Caco-2 (cell line): ENCODE measurements around the gene JPH2. TPM values are rescaled to one million over a fixed set of nuclear protein-coding genes. Genes with fewer than 3 reads are reported as not detected.

Source experiments
- BruUV-seq: library from RNA; stranded (reverse); fragments of 400-500 nt; replicated peaks from 2 replicates; lab custom pipeline; 2021; lab: Mats Ljungman, UMichigan
- CTCF ChIA-PET: fragments of 300-600 bp; sonication (Branson Sonifier 250); formaldehyde crosslinking; loops from one replicate; lab custom pipeline; 2022; ENCODE audit warnings: antibody characterized with exemption; lab: Charles Lee
- POLR2A ChIA-PET: fragments of 300-600 bp; sonication (Branson Sonifier 250); formaldehyde crosslinking; loops from one replicate; lab custom pipeline; 2022; ENCODE audit warnings: antibody characterized with exemption; lab: Charles Lee
- DNase-seq, 2 experiments: peaks; one replicate each; pipeline versions ENCODE4 v3.0.0 to v3.0.0-alpha.2; 2020 to 2022
- H3K27me3 ChIP-seq: replicated peaks from 2 replicates; pipeline ENCODE4 v1.6.0; 2011; ENCODE audit warnings: low read length; ENCODE audit not compliant: control insufficient read depth, insufficient read depth
- H3K36me3 ChIP-seq: 2 replicates; pipeline ENCODE4 v1.5.1; 2011; ENCODE audit warnings: low read length; ENCODE audit not compliant: control insufficient read depth, insufficient read depth
- H3K4me1 ChIP-seq: fragments of 250-450 bp; sonication (Bioruptor Pico); 2 replicates; pipeline ENCODE4 v1.5.1; 2020; ENCODE audit warnings: mild to moderate bottlenecking
- H3K4me3 ChIP-seq: 2 replicates; pipeline ENCODE4 v1.5.1; 2011; ENCODE audit warnings: low read depth, mild to moderate bottlenecking, control low read depth, low read length
- H3K9me3 ChIP-seq: fragments of 250-450 bp; sonication (Bioruptor Pico); 2 replicates; pipeline ENCODE4 v1.5.1; 2020; ENCODE audit warnings: mild to moderate bottlenecking, moderate library complexity
- H3K27ac Mint-ChIP-seq: one replicate; pipeline ENCODE4 v1.8.0; 2022; ENCODE audit warnings: mixed read lengths; ENCODE audit not compliant: unreplicated experiment
- H3K27me3 Mint-ChIP-seq: one replicate; pipeline ENCODE4 v1.8.0; 2022; ENCODE audit warnings: mixed read lengths; ENCODE audit not compliant: insufficient read depth, unreplicated experiment
- H3K36me3 Mint-ChIP-seq: one replicate; pipeline ENCODE4 v1.8.0; 2022; ENCODE audit warnings: mild to moderate bottlenecking, mixed read lengths; ENCODE audit not compliant: insufficient read depth, unreplicated experiment
- H3K4me1 Mint-ChIP-seq: one replicate; pipeline ENCODE4 v1.8.0; 2022; ENCODE audit warnings: low read depth, mixed read lengths; ENCODE audit not compliant: unreplicated experiment
- H3K4me3 Mint-ChIP-seq: one replicate; pipeline ENCODE4 v1.8.0; 2022; ENCODE audit warnings: mild to moderate bottlenecking, moderate library complexity, mixed read lengths; ENCODE audit not compliant: unreplicated experiment
- H3K9me3 Mint-ChIP-seq: one replicate; pipeline ENCODE4 v1.8.0; 2022; ENCODE audit warnings: mixed read lengths; ENCODE audit not compliant: unreplicated experiment
- CTCF ChIP-seq, 2 experiments: fragments of 200-600 bp in 1 of 2; IDR thresholded peaks; 1 replicate in 1 of 2; 2 replicates in 1 of 2; pipeline versions ENCODE4 v1.5.1 to v1.8.0; 2011 to 2022; ENCODE audit warnings: antibody characterized with exemption in 1 of 2, control low read depth in 1 of 2, inconsistent platforms in 1 of 2, low read depth in 1 of 2, low read length in 1 of 2, mild to moderate bottlenecking in 1 of 2, moderate library complexity in 1 of 2; ENCODE audit not compliant: insufficient read depth in 1 of 2, severe bottlenecking in 1 of 2, unreplicated experiment in 1 of 2
- intact Hi-C: fragments of 100-400 bp; cut with micrococcal nuclease; formaldehyde crosslinking; loops from one replicate; pipeline ENCODE4 v1.10.0; 2022; ENCODE audit not compliant: unreplicated experiment
- total RNA-seq: library from RNA; stranded (reverse); gene quantifications from 2 replicates; pipeline ENCODE4 v1.2.3, GENCODE V29; 2022

JPH2 gene
- total RNA-seq, 1 experiment from 2014 or later = 10.5 TPM

- H3K4me1 ChIP-seq = no peaks in the 10 kb centered on the region
- no peaks in the 10 kb centered on the region for H3K9me3 ChIP-seq
- H3K36me3 ChIP-seq = no peaks in the 10 kb centered on the region
- Mint-ChIP-seq H3K27me3 (no peaks in the 10 kb centered on the region), H3K9me3 (no peaks in the 10 kb centered on the region), H3K36me3 (no peaks in the 10 kb centered on the region), H3K27ac (peak overlapping the region; percentile 13), H3K4me1 (no peaks in the 10 kb centered on the region), H3K4me3 (no peak overlapping the region)
- no peak overlapping the region for H3K4me3 ChIP-seq
- no peaks in the 10 kb centered on the region for H3K27me3 ChIP-seq
- BruUV-seq = no TSS peak
- ChIA-PET POLR2A (interaction anchor here (1.0 to 2.4 kb wide), 2 partner anchors 19 to 73 kb away, joined by 5 to 13 read pairs; no protein-coding TSS in a partner anchor), CTCF (interaction anchor here (0.5 to 7.4 kb wide), 23 partner anchors 10 to 367 kb away, joined by 3 to 439 read pairs (median 7); partner anchors contain the start of genes JPH2 and OSER1)
- no peak for DNase-seq
- TF ChIP-seq CTCF (IDR thresholded peaks at IDR 0.05; ENCODE audit: insufficient read depth in 1 of 2, low read depth in 1 of 2, low read length in 1 of 2, severe bottlenecking in 1 of 2, unreplicated experiment in 1 of 2) = no peak
- intact Hi-C loops = loop anchor here (2.0 kb wide), 2 partner anchors 19 to 193 kb away; partner anchors contain the start of gene FITM2
These were observed 69.4 kb downstream of the JPH2 start for GRCh38 chr20:44117296-44118184.

- no peak for TF ChIP-seq CTCF (IDR thresholded peaks at IDR 0.05; ENCODE audit: insufficient read depth in 1 of 2, low read depth in 1 of 2, low read length in 1 of 2, severe bottlenecking in 1 of 2, unreplicated experiment in 1 of 2)
- intact Hi-C loops = loop anchor here (1.0 to 2.0 kb wide), 4 partner anchors 21 to 355 kb away; partner anchors contain the start of gene FITM2
- H3K27ac Mint-ChIP-seq = no peak overlapping the region
These were observed 71.0 kb downstream of the JPH2 start for GRCh38 chr20:44115762-44116644.

More at GRCh38 chr20:44115762-44116644, 71.0 kb downstream of the JPH2 start:
- no peaks in the 10 kb centered on the region for H3K9me3 ChIP-seq
- H3K4me1 ChIP-seq = no peaks in the 10 kb centered on the region
- ChIA-PET POLR2A (interaction anchor here (0.5 to 2.4 kb wide), 4 partner anchors 21 to 89 kb away, joined by 5 to 13 read pairs (median 6); no protein-coding TSS in a partner anchor), CTCF (interaction anchor here (0.6 to 7.4 kb wide), 28 partner anchors 9 to 366 kb away, joined by 3 to 439 read pairs (median 6); partner anchors contain the start of genes FITM2, JPH2 and OSER1)
- H3K36me3 ChIP-seq = no peaks in the 10 kb centered on the region
- BruUV-seq = no TSS peak
- H3K4me3 Mint-ChIP-seq = no peak overlapping the region
- H3K4me3 ChIP-seq = no peak overlapping the region
- no peaks in the 10 kb centered on the region for H3K27me3 ChIP-seq
- no peaks in the 10 kb centered on the region for H3K36me3 Mint-ChIP-seq
- H3K4me1 Mint-ChIP-seq = no peaks in the 10 kb centered on the region
- H3K9me3 Mint-ChIP-seq = no peaks in the 10 kb centered on the region
- H3K27me3 Mint-ChIP-seq = no peaks in the 10 kb centered on the region
- peak in 1 of 2 experiments; percentile 50 for DNase-seq
